ENCODE results near the gene APOO. TPM values are rescaled to one million over a fixed set of nuclear protein-coding genes. Genes with fewer than 3 reads are reported as not detected.

Gene APOO
- total and polyA plus RNA-seq, 2 of the 4 experiments (the other 2 are of a cell fraction), result 9.0 to 14.2 TPM

DNA sequence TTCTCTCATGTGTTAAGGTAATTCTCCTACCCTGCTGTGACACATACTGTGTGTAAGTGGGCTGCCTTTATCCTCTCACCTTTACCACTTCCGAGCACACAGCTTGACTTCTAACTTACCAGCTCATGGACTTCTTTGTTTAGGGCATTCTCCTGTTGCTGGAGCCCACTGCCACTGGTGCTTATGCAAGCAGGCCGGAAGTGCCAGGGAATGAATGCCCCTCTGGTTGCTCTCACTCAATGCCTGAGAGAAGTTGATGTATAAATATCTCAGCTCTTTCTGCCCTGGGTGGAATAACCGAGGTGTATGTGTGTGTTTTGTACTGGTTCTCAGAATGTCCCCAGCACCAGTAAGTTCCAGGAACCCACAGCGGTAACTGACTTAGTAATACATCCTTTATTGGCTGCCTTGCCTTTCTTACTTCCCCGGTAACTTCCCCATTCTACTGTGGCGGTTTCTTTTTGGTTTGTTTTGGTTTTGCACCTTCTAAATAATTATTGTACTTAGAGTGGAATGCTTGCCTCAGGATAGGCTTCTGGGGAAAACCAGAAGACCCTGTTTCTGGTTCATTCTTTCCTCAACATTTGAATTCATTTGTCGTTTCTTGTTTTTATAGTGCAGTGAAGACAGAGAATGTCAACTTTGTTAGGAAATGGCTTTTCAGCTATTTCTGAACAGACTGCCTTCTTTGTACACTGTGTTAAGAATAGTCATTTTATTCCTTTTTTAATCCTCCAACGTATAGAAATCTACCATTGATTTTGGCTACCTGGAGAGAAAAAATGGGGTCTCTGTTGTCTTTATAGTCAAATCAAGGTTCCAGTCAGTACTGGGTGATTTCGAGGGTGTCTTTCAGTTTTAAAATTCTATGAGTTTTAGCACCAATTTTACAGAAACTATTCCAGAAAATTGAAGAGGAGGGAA lies 45.5 kb upstream of the APOO start:
- Histone ChIP-seq H3K9me3 (ENCODE audit: control insufficient read depth, insufficient read depth, low read length) (no peaks in the 10 kb centered on the region), H3K23ac (ENCODE audit: low read depth, low read length) (no peak overlapping the region), H3K18ac (ENCODE audit: low read depth, low read length) (no peak overlapping the region), H3K27ac (ENCODE audit: insufficient read depth, low read length) (no peak overlapping the region), H2BK5ac (ENCODE audit: low read depth, low read length, poor library complexity, severe bottlenecking) (no peak overlapping the region), H2AK5ac (ENCODE audit: low read depth, low read length) (no peak overlapping the region), H2AK9ac (replicated peaks; ENCODE audit: low read depth, low read length, poor library complexity) (no peak overlapping the region), H3K4me2 (ENCODE audit: low read depth, low read length) (no peak overlapping the region), H3K4me1 (ENCODE audit: control insufficient read depth, insufficient read depth, low read length) (no peaks in the 10 kb centered on the region), H2BK15ac (ENCODE audit: low read depth, low read length) (no peak overlapping the region), H3K36me3 (ENCODE audit: control insufficient read depth, insufficient read depth, low read length) (no peaks in the 10 kb centered on the region), H2AFZ (replicated peaks; ENCODE audit: low read length, poor library complexity) (peak overlapping the region; percentile 59), H3K27me3 (ENCODE audit: control insufficient read depth, insufficient read depth, low read length) (no peaks in the 10 kb centered on the region), H3K79me1 (ENCODE audit: low read depth in 1 of 2, low read length in 2 of 2) (no peaks in the 10 kb centered on the region), H3K56ac (ENCODE audit: extremely low read depth, insufficient read depth, low read length) (no peak overlapping the region), H2BK120ac (ENCODE audit: low read depth, low read length) (no peak overlapping the region), H4K5ac (ENCODE audit: low read depth, low read length) (no peak overlapping the region), H3K9ac (ENCODE audit: low read depth, low read length) (no peak overlapping the region), H3K14ac (replicated peaks; ENCODE audit: low read depth, low read length) (no peak overlapping the region), H3K4ac (ENCODE audit: low read depth, low read length) (no peak overlapping the region), H3K9me1 (ENCODE audit: insufficient read depth, low read length) (no peaks in the 10 kb centered on the region), H4K8ac (ENCODE audit: low read depth in 2 of 2, low read length in 2 of 2) (no peak overlapping the region), H4K91ac (ENCODE audit: insufficient read depth, low read depth, low read length) (no peak overlapping the region), H2BK20ac (ENCODE audit: low read depth, low read length) (no peak overlapping the region), H3K4me3 (ENCODE audit: insufficient read depth, low read depth, low read length) (no peak overlapping the region), H4K20me1 (ENCODE audit: insufficient read depth, low read length) (no peaks in the 10 kb centered on the region)
- DNase-seq (no peak), ATAC-seq (ENCODE audit: low read depth) (no peak; the same call in 1 of the 2 replicates)
- intact Hi-C loops (cut with micrococcal nuclease) (no loop called here), in situ Hi-C loops (cut with MboI; ENCODE audit: low sequenced_read_pairs) (no loop called here), dilution Hi-C loops (cut with HindIII; ENCODE audit: low sequenced_read_pairs, unreplicated experiment) (no loop called here)
- ChIA-PET POLR2A (ENCODE audit: unreplicated experiment) (interaction anchor here (0.6 kb wide), 1 partner anchor 231 kb away, joined by 5 read pairs; no protein-coding TSS in a partner anchor), CTCF (no interaction called here)
- BruUV-seq (replicated peaks), result no TSS peak
- 100% methylated on average over 1 of the region's 9 CpGs; no CpG with 5 or more reads in 1 of the 2 experiments for WGBS, 2 experiments (ENCODE audit: extremely low coverage in 2 of 2, insufficient read length in 1 of 2)
- TF ChIP-seq RCOR1 (IDR thresholded peaks at IDR 0.05; ENCODE audit: insufficient replicate concordance, low read length), result no peak
- TF ChIP-seq MAFK (IDR thresholded peaks at IDR 0.05; ENCODE audit: low read depth, low read length), result no peak
- no peak for TF ChIP-seq FOS (IDR thresholded peaks at IDR 0.05; ENCODE audit: low read depth, low read length)
- TF ChIP-seq, protein P1, sequence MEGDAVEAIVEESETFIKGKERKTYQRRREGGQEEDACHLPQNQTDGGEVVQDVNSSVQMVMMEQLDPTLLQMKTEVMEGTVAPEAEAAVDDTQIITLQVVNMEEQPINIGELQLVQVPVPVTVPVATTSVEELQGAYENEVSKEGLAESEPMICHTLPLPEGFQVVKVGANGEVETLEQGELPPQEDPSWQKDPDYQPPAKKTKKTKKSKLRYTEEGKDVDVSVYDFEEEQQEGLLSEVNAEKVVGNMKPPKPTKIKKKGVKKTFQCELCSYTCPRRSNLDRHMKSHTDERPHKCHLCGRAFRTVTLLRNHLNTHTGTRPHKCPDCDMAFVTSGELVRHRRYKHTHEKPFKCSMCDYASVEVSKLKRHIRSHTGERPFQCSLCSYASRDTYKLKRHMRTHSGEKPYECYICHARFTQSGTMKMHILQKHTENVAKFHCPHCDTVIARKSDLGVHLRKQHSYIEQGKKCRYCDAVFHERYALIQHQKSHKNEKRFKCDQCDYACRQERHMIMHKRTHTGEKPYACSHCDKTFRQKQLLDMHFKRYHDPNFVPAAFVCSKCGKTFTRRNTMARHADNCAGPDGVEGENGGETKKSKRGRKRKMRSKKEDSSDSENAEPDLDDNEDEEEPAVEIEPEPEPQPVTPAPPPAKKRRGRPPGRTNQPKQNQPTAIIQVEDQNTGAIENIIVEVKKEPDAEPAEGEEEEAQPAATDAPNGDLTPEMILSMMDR (conservative IDR thresholded peaks at IDR 0.05; ENCODE audit: low read depth, low read length), result no peak
- TF ChIP-seq NFE2L2 (IDR thresholded peaks at IDR 0.05; ENCODE audit: low read depth, low read length), result no peak
- TF ChIP-seq CHD1 (IDR thresholded peaks at IDR 0.05; ENCODE audit: low read depth, low read length), result no peak
- no peak for TF ChIP-seq RFX5 (IDR thresholded peaks at IDR 0.05; ENCODE audit: low read depth, low read length)
- TF ChIP-seq POLR2A (IDR thresholded peaks at IDR 0.05; ENCODE audit: low read depth, low read length), result no peak
- no peak for TF ChIP-seq BHLHE40 (IDR thresholded peaks at IDR 0.05; ENCODE audit: low read depth, low read length)
- TF ChIP-seq, protein P2, sequence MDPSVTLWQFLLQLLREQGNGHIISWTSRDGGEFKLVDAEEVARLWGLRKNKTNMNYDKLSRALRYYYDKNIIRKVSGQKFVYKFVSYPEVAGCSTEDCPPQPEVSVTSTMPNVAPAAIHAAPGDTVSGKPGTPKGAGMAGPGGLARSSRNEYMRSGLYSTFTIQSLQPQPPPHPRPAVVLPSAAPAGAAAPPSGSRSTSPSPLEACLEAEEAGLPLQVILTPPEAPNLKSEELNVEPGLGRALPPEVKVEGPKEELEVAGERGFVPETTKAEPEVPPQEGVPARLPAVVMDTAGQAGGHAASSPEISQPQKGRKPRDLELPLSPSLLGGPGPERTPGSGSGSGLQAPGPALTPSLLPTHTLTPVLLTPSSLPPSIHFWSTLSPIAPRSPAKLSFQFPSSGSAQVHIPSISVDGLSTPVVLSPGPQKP (IDR thresholded peaks at IDR 0.05; ENCODE audit: borderline replicate concordance, low read depth, low read length), result no peak
- TF ChIP-seq CEBPB (IDR thresholded peaks at IDR 0.05; ENCODE audit: low read depth, low read length), result no peak
- TF ChIP-seq, protein P3, sequence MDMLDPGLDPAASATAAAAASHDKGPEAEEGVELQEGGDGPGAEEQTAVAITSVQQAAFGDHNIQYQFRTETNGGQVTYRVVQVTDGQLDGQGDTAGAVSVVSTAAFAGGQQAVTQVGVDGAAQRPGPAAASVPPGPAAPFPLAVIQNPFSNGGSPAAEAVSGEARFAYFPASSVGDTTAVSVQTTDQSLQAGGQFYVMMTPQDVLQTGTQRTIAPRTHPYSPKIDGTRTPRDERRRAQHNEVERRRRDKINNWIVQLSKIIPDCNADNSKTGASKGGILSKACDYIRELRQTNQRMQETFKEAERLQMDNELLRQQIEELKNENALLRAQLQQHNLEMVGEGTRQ (IDR thresholded peaks at IDR 0.05; ENCODE audit: low read depth, low read length), result no peak
- TF ChIP-seq MXI1 (IDR thresholded peaks at IDR 0.05; ENCODE audit: borderline replicate concordance, low read depth, low read length), result no peak
- TF ChIP-seq SMC3 (IDR thresholded peaks at IDR 0.05; ENCODE audit: low read depth, low read length), result no peak
